ENCODE measurements around the gene CENPM.

DNA sequence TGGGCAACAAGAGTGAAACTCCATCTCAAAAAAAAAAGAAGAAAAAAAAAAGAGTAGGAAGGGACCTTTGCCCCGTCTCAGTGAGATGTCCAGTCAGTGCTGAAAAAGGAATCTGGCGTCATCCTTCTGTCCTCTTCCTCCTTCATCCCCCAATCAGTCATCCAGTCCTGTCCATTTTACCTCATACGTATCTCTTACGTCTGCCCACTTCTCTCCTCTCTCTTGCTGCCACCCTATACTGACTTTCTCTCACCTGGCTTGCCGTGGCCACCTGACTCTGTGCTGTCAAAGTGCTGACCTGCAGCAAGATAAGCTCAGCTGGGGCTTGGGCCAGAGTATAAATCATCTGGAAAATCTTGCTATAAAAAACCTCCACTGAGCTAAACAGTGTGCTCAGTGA lies 35.9 kb upstream of the CENPM start:
- TF ChIP-seq, protein P1, sequence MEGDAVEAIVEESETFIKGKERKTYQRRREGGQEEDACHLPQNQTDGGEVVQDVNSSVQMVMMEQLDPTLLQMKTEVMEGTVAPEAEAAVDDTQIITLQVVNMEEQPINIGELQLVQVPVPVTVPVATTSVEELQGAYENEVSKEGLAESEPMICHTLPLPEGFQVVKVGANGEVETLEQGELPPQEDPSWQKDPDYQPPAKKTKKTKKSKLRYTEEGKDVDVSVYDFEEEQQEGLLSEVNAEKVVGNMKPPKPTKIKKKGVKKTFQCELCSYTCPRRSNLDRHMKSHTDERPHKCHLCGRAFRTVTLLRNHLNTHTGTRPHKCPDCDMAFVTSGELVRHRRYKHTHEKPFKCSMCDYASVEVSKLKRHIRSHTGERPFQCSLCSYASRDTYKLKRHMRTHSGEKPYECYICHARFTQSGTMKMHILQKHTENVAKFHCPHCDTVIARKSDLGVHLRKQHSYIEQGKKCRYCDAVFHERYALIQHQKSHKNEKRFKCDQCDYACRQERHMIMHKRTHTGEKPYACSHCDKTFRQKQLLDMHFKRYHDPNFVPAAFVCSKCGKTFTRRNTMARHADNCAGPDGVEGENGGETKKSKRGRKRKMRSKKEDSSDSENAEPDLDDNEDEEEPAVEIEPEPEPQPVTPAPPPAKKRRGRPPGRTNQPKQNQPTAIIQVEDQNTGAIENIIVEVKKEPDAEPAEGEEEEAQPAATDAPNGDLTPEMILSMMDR (conservative IDR thresholded peaks at IDR 0.05; ENCODE audit: low read length): no peak
- no peak for TF ChIP-seq EZH2phosphoT487 (IDR thresholded peaks at IDR 0.05; ENCODE audit: borderline replicate concordance)
